T-cell (primary cell): Measurements from ENCODE around the gene FBXL15. TPM values are rescaled to one million over a fixed set of nuclear protein-coding genes. Genes with fewer than 3 reads are reported as not detected.
A peak's percentile ranks its signal among the peaks of the same experiment; 100 is the strongest.

Experiments
- ATAC-seq, 4 experiments: fragments of 200-7000 bp in 3 of 4; fragments of 150-1000 bp in 1 of 4; cut with Tn5 transposase; replicated peaks in 1 of 4; 1 replicate in 3 of 4; 2 replicates in 1 of 4; pipeline ENCODE4 v1.10.0; 2021; ENCODE audit warnings: moderate library complexity in 3 of 4, mild to moderate bottlenecking in 2 of 4, moderate number of reproducible peaks in 1 of 4
- CTCF ChIA-PET, 2 donors: fragments of 300-600 bp; sonication (Branson Sonifier 250); formaldehyde crosslinking; loops; one replicate each; lab custom pipeline; 2022; ENCODE audit warnings: antibody characterized with exemption in 2 of 2; lab: Charles Lee
- POLR2A ChIA-PET, 2 donors: fragments of 300-600 bp; sonication (Branson Sonifier 250); formaldehyde crosslinking; loops; one replicate each; lab custom pipeline; 2022; ENCODE audit warnings: antibody characterized with exemption in 2 of 2; lab: Charles Lee
- DNase-seq, 35 experiments: peaks; one replicate each; pipeline versions ENCODE4 v3.0.0 to v3.0.0-alpha.2; 2013 to 2023
- H3K27ac ChIP-seq: one replicate; pipeline ENCODE4 v1.5.1; 2013; ENCODE audit warnings: low read length
- H3K27me3 ChIP-seq, 2 experiments: replicated peaks in 1 of 2; 1 replicate in 1 of 2; 2 replicates in 1 of 2; pipeline versions ENCODE4 v1.6.1 to v1.7.0; 2013; ENCODE audit warnings: low read length in 1 of 2, mixed read lengths in 1 of 2; ENCODE audit not compliant: control insufficient read depth in 2 of 2, insufficient read depth in 2 of 2; ENCODE audit errors: extremely low read depth in 1 of 2
- H3K36me3 ChIP-seq, 2 donors: 1 replicate in 1 of 2; 2 replicates in 1 of 2; pipeline versions ENCODE4 v1.6.1 to v1.7.0; 2013; ENCODE audit warnings: low read length in 1 of 2; ENCODE audit not compliant: control insufficient read depth in 2 of 2, insufficient read depth in 1 of 2; ENCODE audit errors: extremely low read depth in 1 of 2
- H3K4me1 ChIP-seq, 2 experiments: 1 replicate in 1 of 2; 2 replicates in 1 of 2; pipeline versions ENCODE4 v1.6.1 to v1.7.0; 2013; ENCODE audit warnings: low read length in 2 of 2, mixed read lengths in 1 of 2; ENCODE audit not compliant: insufficient read depth in 2 of 2, control insufficient read depth in 1 of 2; ENCODE audit errors: extremely low read depth in 1 of 2
- H3K4me3 ChIP-seq, 2 donors: 1 replicate in 1 of 2; 2 replicates in 1 of 2; pipeline versions ENCODE4 v1.5.1 to v1.7.0; 2013; ENCODE audit warnings: mild to moderate bottlenecking in 2 of 2, low read length in 1 of 2, moderate library complexity in 1 of 2; ENCODE audit not compliant: control insufficient read depth in 1 of 2; ENCODE audit errors: extremely low read depth in 1 of 2
- H3K9me3 ChIP-seq: 2 replicates; pipeline ENCODE4 v1.7.0; 2013
- H3K27ac Mint-ChIP-seq, 2 donors: one replicate each; pipeline ENCODE4 v1.8.0; 2020 to 2021; ENCODE audit warnings: mild to moderate bottlenecking in 2 of 2, mixed read lengths in 2 of 2
- H3K27me3 Mint-ChIP-seq, 2 donors: one replicate each; pipeline ENCODE4 v1.8.0; 2021 to 2022; ENCODE audit warnings: mixed read lengths in 2 of 2
- H3K36me3 Mint-ChIP-seq: one replicate; pipeline ENCODE4 v1.8.0; 2021; ENCODE audit warnings: mixed read lengths
- H3K4me1 Mint-ChIP-seq, 3 donors: one replicate each; pipeline ENCODE4 v1.8.0; 2020 to 2022; ENCODE audit warnings: mixed read lengths in 3 of 3, mild to moderate bottlenecking in 1 of 3
- H3K4me3 Mint-ChIP-seq, 3 donors: one replicate each; pipeline ENCODE4 v1.8.0; 2020 to 2022; ENCODE audit warnings: mild to moderate bottlenecking in 3 of 3, mixed read lengths in 3 of 3, moderate library complexity in 3 of 3
- H3K9me3 Mint-ChIP-seq, 3 donors: one replicate each; pipeline ENCODE4 v1.8.0; 2020 to 2022; ENCODE audit warnings: mixed read lengths in 3 of 3
- WGBS: methylation state at CpG from one replicate; pipeline ENCODE4 v1.1.5; 2013; ENCODE audit warnings: missing lambda C conversion rate; ENCODE audit not compliant: insufficient coverage; 5-methylcytosine and 5-hydroxymethylcytosine counted together
- total RNA-seq, 35 experiments: library from RNA in 6 of 35; stranded (reverse) in 6 of 35; fragments of 120-200 nt in 1 of 35; gene quantifications; one replicate each; pipeline versions ENCODE4 v1.2.1 to v1.2.4 and lab custom pipeline; 2013 to 2026

Gene FBXL15
- total RNA-seq, 5 donors from 2014 or later (not counting 1 experiment from before 2014, with no cell fraction given): 13.3 to 30.4 (median 23.7) TPM

DNA sequence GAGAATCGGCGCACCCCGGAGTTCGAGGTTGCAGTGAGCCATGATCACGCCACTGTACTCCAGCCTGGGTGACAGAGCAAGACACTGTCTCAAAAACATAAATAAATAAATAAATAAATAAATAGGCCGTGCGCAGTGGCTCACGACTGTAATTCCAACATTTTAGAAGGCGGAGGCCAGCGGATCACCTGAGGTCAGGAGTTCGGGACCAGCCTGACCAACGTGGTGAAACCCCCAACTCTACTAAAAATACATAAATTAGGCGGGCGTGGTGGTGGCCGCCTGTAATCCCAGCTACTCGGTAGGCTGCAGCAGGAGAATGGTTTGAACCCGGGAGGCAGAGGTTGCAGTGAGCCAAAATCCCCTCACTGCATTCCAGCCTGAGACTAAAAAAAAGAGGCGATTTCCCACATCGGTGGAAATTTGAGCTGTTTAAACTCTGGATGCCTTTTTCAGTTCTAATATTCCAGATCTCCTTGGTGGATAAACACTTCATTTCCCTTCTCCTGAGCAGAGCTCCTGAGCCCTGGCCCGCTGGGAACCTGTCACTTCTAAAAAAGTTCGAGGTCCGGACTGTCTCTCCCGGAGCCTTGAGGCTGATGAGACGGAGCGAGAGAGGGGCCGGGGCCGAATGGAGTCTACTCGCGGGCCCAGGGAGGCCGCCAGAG lies 27.1 kb upstream of the FBXL15 start:
- H3K9me3 ChIP-seq: no peaks in the 10 kb centered on the region
- Mint-ChIP-seq H3K4me1 (peaks cover 34 to 42% (median 38%) of the 10 kb centered on the region in 3 donors), H3K9me3 (no peaks in the 10 kb centered on the region), H3K27me3 (no peaks in the 10 kb centered on the region), H3K27ac (peak overlapping the region; percentile 88 to 98), H3K36me3 (peaks cover 12% of the 10 kb centered on the region), H3K4me3 (peak overlapping the region; percentile 86 to 96 (median 89))
- peaks cover 2 to 24% of the 10 kb centered on the region in 2 donors for H3K36me3 ChIP-seq
- WGBS: 15% methylated on average over 19 of the region's 30 CpGs
- H3K4me1 ChIP-seq: peaks cover 10 to 46% of the 10 kb centered on the region in 2 experiments
- ATAC-seq (no peak), DNase-seq (no peak)
- H3K27ac ChIP-seq: peak overlapping the region; percentile 99
- H3K4me3 ChIP-seq: peak overlapping the region; percentile 81 to 94
- ChIA-PET CTCF (interaction anchor here (0.6 to 1.7 kb wide), 9 partner anchors 18 to 190 kb away, joined by 3 to 5 read pairs (median 4); partner anchors contain the start of gene C10orf95 (in 1 of the 2)), POLR2A (interaction anchor here (0.5 to 1.5 kb wide), 6 partner anchors 13 to 109 kb away, joined by 3 to 8 read pairs (median 6); partner anchors contain the start of gene ACTR1A (in 1 of the 2))
- H3K27me3 ChIP-seq: no peaks in the 10 kb centered on the region

GRCh38 chr10:102394079-102394800 lies 26.4 kb upstream of the FBXL15 start:
- Mint-ChIP-seq H3K27ac (peak overlapping the region; percentile 88 to 98), H3K4me1 (peaks cover 38 to 46% (median 42%) of the 10 kb centered on the region in 3 donors)
- CTCF ChIA-PET: interaction anchor here (0.6 to 1.7 kb wide), 6 partner anchors 19 to 190 kb away, joined by 3 to 5 read pairs (median 4); no protein-coding TSS in a partner anchor

DNA sequence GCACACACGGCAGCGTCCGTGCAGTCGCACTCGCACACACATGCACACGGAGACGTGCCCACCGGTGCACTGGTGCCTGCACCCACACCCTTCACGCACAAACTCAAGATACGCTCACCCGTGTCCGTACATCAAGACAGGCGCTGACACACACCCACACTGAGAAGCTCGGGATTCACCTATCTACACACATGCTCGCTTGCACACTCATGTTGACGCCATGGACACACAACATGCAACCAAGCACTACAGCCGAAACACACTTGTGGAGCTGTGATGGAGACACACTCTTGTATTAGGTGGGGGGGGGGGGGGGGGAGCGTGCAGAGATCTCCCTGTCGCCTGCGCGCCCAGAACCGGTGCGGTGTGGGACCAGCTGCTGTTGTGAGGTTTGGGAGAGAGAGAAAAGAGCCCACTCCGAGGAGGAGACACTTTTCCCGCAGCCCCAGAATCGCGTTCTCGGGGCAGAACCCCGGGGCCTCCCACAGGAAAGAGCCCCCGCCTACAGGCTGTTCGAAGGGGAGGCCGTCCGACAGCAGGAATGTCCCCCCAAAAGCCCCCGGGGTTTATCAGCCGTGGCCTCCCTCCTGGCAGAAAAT lies 25.7 kb upstream of the FBXL15 start:
- H3K9me3 ChIP-seq: no peaks in the 10 kb centered on the region
- CTCF ChIA-PET: interaction anchor here in 1 of 2 donors (1.0 to 1.2 kb wide), 2 partner anchors 33 to 108 kb away, joined by 3 to 9 read pairs; partner anchors contain the start of genes ACTR1A and SUFU
- peaks cover 4 to 26% of the 10 kb centered on the region in 2 donors for H3K36me3 ChIP-seq
- peak overlapping the region; percentile 81 to 94 for H3K4me3 ChIP-seq
- Mint-ChIP-seq H3K27ac (peak overlapping the region; percentile 88 to 98), H3K4me3 (peak overlapping the region; percentile 86 to 96 (median 89)), H3K4me1 (peaks cover 42 to 47% (median 46%) of the 10 kb centered on the region in 3 donors), H3K27me3 (no peaks in the 10 kb centered on the region), H3K9me3 (no peaks in the 10 kb centered on the region), H3K36me3 (peaks cover 16% of the 10 kb centered on the region)
- DNase-seq (peak in 21 of 35 experiments; percentile 22 to 82 (median 63)), ATAC-seq (peak in 1 of 4 experiments; percentile 4)
- H3K4me1 ChIP-seq: peaks cover 12 to 59% of the 10 kb centered on the region in 2 experiments
- POLR2A ChIA-PET: interaction anchor here (0.5 to 1.3 kb wide), 9 partner anchors 9 to 238 kb away, joined by 3 to 8 read pairs (median 6); partner anchors contain the start of genes ACTR1A (in 1 of the 2) and CUEDC2 (in 1 of the 2)
- WGBS: 0% methylated on average over 18 of the region's 35 CpGs
- peak overlapping the region; percentile 99 for H3K27ac ChIP-seq
- no peaks in the 10 kb centered on the region for H3K27me3 ChIP-seq

More at GRCh38 chr10:102394079-102394800, 26.4 kb upstream of the FBXL15 start:
- H3K9me3 ChIP-seq: no peaks in the 10 kb centered on the region
- ATAC-seq (peak; percentile 78 to 85 (median 83)), DNase-seq (peak; percentile 94 to 99 (median 99))
- Mint-ChIP-seq H3K36me3 (peaks cover 12% of the 10 kb centered on the region), H3K4me3 (peak overlapping the region; percentile 86 to 96 (median 89)), H3K27me3 (no peaks in the 10 kb centered on the region), H3K9me3 (no peaks in the 10 kb centered on the region)
- H3K27me3 ChIP-seq: no peaks in the 10 kb centered on the region
- POLR2A ChIA-PET: interaction anchor here (0.6 to 1.5 kb wide), 6 partner anchors 12 to 237 kb away, joined by 3 to 8 read pairs (median 4); partner anchors contain the start of gene ACTR1A (in 1 of the 2)
- peaks cover 2 to 25% of the 10 kb centered on the region in 2 donors for H3K36me3 ChIP-seq
- under 1% methylated on average over 71 of the region's 71 CpGs for WGBS
- peaks cover 10 to 53% of the 10 kb centered on the region in 2 experiments for H3K4me1 ChIP-seq
- H3K27ac ChIP-seq: peak overlapping the region; percentile 99
- H3K4me3 ChIP-seq: peak overlapping the region; percentile 81 to 94

DNA sequence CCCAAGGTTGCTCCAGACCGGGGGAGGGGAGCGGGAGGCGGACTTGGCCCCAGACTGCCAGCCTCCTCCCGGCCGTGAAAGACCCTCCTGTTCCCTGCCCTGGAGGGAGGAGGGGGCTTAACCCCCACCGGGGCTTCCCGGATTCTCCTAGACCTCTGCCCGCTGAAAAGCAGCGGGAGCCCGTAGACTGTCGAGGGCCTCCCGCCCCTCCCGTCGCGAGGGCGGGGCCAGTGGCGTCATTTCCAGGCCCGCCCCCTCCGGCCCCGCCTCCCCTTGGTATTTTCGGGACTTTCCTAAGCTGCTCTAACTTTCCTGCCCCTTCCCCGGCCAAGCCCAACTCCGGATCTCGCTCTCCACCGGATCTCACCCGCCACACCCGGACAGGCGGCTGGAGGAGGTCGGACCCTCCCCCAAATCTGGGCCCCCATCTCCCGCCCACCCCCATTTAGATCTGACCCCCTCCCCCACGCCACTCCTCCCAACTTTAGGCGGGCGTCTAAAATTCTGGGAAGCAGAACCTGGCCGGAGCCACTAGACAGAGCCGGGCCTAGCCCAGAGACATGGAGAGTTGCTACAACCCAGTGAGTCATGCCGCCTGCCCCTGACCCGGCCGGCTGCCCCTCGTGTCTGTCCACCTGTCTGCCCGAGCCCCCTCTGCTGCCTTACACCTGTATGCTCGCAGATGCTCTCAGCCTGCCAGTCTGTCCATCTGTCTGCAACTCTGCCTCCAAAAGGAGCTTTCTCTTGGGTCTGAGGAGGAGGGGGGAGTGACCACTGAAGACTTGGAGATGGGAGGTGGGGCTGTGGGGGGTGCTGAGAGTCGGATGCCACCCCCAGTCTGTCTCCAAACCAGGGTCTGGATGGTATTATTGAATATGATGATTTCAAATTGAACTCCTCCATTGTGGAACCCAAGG lies 25.0 kb upstream of the FBXL15 start, which contains the start of gene NFKB2:
Gene NFKB2, plus strand, starts transcription at position 306 of the 917 bp plus-strand sequence. Its CDS starts 255 bp downstream, at position 561.
- DNase-seq (peak; percentile 83 to 97 (median 90)), ATAC-seq (peak; percentile 33 to 42 (median 41))
- H3K27me3 Mint-ChIP-seq: no peaks in the 10 kb centered on the region
- peak within 1 kb of the TSS; percentile 81 to 94 for H3K4me3 ChIP-seq
- CTCF ChIA-PET: interaction anchor here in 1 of 2 donors (0.6 to 1.2 kb wide), 5 partner anchors 34 to 1934 kb away, joined by 3 to 9 read pairs (median 4); partner anchors contain the start of genes ACTR1A and SUFU
- peak within 1 kb of the TSS; percentile 99 for H3K27ac ChIP-seq
- no peaks in the 10 kb centered on the region for H3K9me3 ChIP-seq
- peaks cover 19% of the 10 kb centered on the region for H3K36me3 Mint-ChIP-seq
- no peaks in the 10 kb centered on the region for H3K9me3 Mint-ChIP-seq
- H3K4me1 ChIP-seq: peaks cover 12 to 66% of the 10 kb centered on the region in 2 experiments
- peaks cover 10 to 34% of the 10 kb centered on the region in 2 donors for H3K36me3 ChIP-seq
- H3K27ac Mint-ChIP-seq: peak within 1 kb of the TSS; percentile 89 to 98
- POLR2A ChIA-PET: interaction anchor here (0.5 to 1.2 kb wide), 15 partner anchors 8 to 254 kb away, joined by 3 to 7 read pairs (median 4); partner anchors contain the start of genes ACTR1A (in 1 of the 2) and CUEDC2 (in 1 of the 2)
- no peaks in the 10 kb centered on the region for H3K27me3 ChIP-seq
- H3K4me1 Mint-ChIP-seq: peaks cover 49 to 51% (median 49%) of the 10 kb centered on the region in 3 donors
- WGBS: under 1% methylated on average over 25 of the region's 42 CpGs
- peak within 1 kb of the TSS; percentile 86 to 96 (median 89) for H3K4me3 Mint-ChIP-seq

GRCh38 chr10:102396317-102396650 lies 24.4 kb upstream of the FBXL15 start:
- ATAC-seq (no peak), DNase-seq (peak in 1 of 35 experiments; percentile 32)
- peak overlapping the region; percentile 89 to 93 for H3K27ac Mint-ChIP-seq
- H3K4me3 Mint-ChIP-seq: peak overlapping the region; percentile 86 to 96 (median 89)
- ChIA-PET POLR2A (interaction anchor here (0.6 to 1.0 kb wide), 3 partner anchors 10 to 254 kb away, joined by 4 read pairs; no protein-coding TSS in a partner anchor), CTCF (interaction anchor here in 1 of 2 donors (0.7 kb wide), 1 partner anchor 12 kb away, joined by 6 read pairs; no protein-coding TSS in a partner anchor)
- peaks cover 10 to 40% of the 10 kb centered on the region in 2 donors for H3K36me3 ChIP-seq
- peaks cover 12 to 66% of the 10 kb centered on the region in 2 experiments for H3K4me1 ChIP-seq
- peak overlapping the region; percentile 99 for H3K27ac ChIP-seq
- H3K36me3 Mint-ChIP-seq: peaks cover 19% of the 10 kb centered on the region
- no peaks in the 10 kb centered on the region for H3K27me3 Mint-ChIP-seq
- 56% methylated on average over 2 of the region's 4 CpGs for WGBS
- H3K4me1 Mint-ChIP-seq: peaks cover 49 to 51% (median 49%) of the 10 kb centered on the region in 3 donors
- H3K4me3 ChIP-seq: peak overlapping the region; percentile 81 to 94
- H3K9me3 ChIP-seq: no peaks in the 10 kb centered on the region
- H3K9me3 Mint-ChIP-seq: no peaks in the 10 kb centered on the region
- no peaks in the 10 kb centered on the region for H3K27me3 ChIP-seq
